ENCODE data around the gene RTKN2.

Gene RTKN2

DNA sequence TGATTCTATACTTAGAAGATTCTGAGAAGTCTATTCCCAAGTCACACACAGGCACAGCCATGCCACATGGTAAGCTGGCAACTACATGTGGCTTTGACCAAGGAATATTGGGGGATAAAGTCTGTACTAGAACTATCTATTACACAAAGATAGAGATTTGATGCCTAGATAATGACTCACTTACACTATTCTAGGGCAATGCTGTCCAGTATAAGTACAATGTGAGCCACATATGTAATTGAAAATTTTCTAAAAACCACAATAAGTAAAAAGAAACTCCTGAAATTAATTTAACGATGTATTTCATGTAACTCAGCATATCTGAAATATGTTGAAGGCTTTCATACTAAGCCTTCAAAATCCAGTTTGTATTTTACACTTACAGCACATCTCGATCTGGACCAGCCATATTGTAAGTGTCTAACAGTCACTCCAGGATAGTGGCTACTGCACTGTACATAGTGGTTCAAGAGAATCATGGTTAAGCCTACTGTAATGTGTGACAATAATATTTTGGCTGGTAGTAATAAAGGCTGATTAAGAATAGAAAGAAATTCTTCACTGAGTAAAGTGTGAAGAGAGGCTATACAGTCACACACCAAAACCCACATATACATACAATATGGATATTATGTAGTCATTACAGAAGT, 62.8 kb downstream of the RTKN2 start:
- no peak for DNase-seq

DNA sequence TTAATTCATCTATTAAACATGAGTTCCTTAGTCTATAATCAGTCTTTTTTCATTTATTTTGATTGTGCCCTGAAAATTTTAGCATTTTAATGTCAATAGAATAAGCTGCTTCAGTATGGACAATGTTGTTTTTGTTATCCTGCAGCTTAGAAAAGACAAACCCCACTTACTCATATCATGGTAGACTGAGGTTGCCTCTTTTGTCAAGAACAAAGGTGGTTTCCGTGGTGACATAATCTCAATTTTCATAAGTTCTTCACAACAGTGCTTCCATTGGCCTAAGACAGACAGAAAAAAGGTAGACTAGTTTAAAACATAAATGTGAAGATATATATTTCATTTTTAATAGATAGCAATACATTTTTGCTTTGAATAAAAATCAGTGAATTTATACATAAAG, 69.1 kb downstream of the RTKN2 start:
- no peak for DNase-seq

DNA sequence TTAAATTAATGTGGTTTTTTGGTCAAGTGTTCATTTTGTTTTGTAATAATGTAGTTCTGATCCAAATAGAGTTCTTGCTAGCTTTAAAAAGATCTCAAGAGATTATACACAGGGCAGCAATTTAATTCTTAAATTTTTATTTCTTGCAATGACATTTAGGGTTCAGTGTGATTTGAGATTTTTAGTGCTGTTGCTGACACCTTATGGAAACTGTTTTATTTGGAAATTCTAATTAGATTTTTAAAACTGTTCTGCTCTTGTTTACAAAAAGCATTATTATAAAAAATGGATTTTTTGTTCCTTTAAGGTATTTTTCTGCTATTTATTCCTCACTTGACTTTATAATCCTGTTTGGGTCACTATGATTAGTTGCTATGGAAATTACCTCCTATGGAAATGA, 72.1 kb downstream of the RTKN2 start:
- DNase-seq: no peak

DNA sequence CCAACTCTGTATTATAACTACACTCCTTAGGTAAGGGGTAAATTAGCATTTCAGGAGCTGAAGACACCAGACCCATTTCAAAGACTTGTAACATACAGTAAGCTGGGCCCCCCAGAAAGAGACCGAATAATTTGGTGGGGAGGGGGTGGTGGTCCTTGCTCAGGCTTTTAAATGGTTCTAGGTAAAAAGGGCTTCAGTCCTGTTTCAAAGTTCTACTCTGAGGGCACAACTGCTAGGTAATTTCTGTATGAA, 73.0 kb downstream of the RTKN2 start:
- DNase-seq: no peak

DNA sequence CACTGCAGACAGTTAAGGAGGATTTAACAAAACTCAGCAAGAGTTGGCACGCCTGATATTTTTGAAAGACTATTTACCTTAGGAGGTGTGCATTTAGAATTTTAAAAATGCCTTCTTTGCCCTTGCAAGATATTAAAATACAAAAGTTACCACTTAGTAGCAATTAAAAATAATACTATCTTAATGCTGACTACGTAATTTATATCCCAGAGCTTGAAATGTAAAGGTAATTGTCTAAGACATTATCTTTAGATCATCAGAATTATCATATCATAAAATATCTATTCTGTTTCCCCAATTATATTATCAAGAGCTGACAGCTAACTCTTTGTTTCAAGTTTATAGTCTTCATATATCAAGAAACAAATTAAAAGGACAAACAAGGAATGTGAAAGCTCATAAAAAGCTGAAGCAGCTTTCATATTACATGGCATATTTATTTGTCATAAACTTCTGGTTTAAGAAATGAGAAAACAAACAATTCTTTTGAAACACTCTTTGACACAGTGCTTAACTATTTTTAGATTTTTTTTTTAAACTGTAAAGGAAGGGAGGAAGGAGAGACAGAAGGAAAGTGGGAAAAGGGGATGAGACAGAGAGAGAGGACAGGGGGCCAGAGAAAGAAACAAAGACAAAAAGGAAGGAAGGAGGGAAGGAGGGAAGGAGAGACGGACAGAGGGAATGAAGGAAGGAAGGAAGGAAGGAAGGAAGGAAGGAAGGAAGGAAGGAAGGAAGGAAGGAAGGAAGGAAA, 73.5 kb downstream of the RTKN2 start:
- DNase-seq: no peak

DNA sequence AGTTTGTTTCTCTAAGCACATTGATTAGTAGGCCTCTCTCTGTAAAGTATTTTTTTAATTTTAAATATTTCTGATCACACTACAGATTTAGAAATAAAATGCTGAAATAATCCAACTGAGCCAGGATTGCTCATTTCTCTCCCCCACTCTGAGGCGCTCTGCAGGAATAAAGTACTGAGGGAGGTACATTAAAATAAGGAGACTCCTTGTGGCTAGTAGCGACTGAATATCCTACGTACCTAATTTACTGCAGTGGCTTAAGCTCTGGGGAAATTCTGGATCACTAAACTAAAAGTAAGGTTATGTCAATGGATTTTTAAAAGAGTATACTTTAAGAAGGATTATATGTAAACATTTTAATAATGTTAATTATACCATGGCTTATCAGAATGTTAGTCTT, 75.2 kb downstream of the RTKN2 start:
- no peak for DNase-seq

DNA sequence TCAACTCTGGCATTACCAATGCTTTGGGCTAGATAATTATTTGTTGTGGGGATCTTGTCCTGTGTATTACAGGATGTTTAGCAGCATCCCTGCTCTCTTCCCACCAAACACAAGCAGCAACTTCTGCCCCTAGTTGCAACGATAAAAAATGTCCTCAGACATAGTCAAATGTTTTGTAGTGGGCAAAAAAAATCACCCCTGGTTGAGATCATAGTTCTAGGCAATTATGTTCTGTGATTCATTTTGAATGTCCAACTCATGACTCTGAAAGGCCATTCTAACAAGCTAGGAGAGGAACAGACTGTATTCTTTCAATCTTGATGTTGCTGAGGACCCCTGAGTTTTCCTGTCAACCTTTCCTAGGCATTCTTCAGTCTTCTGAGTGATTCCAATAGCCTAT, 79.5 kb downstream of the RTKN2 start:
- no peak for DNase-seq

DNA sequence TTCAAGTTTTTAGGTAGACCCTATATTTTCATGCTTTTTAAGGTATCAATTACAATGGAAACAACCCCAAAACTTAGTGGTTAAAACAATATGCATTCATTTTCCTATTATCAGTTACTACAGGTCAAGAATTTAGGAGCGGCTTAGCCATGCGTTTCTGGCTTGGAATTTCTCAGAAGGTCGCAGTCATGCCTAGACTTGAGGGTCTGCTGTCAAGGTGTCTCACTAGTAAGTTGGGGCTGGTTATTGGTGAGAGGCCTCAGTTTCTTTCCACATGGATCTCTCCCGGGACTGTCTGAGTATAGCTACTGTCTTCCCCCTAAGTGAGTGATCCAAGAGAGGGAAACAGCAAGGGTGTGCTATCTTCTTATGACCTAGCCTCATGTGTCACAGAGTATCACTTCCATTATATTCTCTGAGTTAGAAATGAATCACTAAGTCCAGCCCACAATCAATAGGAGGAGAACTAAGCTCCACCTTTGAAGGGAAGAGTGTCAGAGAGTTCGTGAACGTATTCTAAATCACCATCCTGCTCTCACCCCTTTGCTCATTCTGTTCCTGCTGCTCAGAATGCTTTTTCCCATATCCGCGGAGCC, 80.5 kb downstream of the RTKN2 start:
- DNase-seq: no peak

DNA sequence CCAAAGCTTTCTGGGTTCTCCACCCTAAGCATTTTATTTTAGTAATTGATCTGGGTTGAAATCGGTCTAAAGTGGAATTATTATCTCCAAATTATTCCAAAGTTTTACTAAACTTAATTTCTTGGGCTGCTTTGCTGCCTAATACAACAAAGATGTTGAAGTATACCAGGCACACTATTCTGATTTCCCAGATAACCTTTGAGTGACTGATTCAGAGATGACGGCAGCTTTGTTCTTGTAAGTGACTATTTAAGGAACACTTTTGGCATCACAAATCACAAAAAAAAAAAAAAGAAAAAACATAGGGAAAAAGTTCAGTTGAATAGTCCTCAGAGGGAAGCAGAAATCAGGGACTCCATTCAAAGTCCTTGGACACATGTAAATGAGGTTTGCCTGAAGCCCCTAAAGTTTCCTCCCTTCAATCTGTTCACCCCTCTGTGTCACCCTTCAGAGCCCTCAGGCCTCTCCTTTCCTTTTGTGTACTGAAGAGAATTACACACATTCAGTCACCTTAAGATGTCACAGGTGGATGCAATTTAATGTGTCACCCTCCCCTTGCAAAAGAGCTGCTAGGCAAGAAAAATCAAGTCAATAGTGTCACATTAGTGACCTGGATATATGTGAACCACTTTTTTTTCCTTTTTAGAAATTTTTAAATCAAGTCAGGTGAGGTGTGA, 81.5 kb downstream of the RTKN2 start:
- DNase-seq: no peak

DNA sequence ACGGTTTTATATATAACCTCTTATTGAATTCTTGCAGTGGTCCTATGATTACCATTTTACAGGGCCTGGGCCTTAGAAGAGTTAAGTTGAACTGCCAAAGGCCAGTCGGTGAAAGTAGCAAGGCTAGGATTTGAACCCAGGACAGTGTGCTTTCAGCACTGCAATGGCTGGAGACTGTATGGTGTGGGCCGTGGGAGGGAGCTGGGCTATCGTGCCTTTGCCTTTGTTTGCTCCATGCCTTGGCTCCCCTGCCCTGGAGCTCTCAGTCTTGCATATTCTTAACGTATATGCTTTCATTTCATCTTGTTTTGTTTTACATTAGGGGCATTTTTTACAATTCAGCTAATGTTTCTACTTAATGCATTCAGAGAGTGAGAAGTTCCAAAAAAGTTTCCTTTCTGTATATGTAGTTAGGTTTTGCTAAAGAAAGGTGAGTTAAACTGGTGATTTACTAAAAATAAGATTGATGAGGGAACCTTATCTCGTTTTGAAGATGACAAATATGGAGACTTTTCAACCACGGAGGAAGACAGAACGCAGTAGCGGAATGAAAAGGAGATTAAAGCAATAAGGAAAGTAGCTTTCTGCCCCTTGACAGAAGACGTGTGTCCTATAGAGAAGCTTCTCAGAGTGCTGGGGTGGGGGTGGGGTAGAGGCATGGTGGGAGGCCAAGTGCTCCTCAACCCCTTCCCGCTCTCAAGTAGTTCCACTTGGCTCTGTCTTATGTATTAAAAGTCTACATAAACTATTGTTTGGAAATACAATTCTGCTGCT, 82.5 kb downstream of the RTKN2 start:
- DNase-seq: no peak

DNA sequence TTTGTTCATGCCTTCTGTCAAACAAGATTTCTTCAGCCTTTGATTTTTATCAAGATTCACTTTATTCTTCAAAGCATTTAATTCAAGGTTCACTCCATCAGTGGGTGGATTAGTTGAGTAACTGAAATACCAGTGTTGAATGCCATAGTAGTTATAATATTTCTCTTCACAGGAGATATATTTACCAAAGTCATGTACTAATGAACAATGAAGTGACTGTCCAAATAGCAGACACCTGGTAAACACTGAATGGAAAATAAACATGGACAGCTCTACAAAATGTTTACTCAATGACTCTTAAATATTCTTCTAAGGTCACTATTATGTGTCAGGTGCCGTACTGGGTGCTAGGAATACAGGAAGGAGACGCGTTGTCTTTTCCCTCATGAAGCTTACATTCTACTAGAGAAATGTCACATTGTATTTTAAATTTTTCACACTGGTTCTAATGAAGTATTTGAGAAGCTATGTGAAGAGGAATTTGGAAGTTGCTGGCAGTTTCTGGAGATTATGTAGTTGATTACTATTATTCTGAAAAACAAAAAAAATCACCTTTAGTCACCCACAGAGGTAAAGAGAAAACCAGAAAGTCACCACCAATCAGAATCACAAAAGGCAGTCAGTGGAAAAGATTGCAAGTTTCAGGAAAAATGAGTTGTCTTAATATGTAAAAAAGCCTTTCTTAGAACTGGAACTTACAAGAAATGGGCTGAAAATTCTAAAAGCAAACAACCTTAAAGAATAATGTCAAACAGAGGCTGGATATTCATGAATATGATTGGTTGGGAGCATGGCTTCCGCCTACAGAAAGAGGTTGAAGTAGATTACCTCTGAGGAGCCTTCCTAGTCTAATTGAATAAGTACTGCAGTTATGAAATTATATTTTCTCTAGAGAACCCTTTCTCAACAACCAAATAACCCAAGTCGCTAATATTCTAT, 84.5 kb downstream of the RTKN2 start:
- no peak for DNase-seq

DNA sequence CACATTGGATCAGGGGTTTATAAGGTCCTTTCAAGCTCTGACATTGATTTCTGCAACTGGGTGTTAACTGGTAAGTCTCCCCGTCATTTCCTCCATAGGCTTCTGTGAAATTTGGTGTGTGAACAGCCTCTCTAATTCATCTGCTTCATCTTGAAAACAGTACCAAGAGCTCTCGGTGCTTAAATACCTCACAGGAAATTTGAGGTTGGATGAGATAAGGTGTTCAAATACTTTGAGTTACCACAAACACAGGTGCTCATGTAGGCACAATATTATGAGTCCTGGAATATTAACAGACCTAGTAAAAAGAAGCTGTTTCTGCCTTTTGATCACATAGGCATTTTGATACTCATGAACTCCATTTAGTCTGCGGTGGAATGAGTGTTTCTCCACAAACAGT, 85.2 kb downstream of the RTKN2 start:
- DNase-seq: no peak

DNA sequence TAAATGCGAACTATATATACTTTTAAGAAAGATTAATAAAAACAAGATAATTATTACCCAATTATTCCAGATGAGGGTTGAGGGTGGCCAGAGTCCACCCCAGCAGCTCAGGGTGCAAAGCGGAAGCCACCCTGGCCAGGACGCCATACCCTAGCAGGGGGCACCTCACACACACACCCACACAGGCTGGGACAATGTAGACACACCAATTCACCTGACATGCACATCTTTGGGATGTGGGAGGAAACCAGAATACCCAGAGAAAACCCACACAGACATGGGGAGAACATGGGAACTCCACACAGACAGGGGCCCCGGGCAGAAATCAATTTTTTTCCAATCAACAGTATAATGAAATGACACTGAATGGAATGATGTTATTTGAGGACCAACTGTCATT, 86.0 kb downstream of the RTKN2 start:
- DNase-seq: no peak

DNA sequence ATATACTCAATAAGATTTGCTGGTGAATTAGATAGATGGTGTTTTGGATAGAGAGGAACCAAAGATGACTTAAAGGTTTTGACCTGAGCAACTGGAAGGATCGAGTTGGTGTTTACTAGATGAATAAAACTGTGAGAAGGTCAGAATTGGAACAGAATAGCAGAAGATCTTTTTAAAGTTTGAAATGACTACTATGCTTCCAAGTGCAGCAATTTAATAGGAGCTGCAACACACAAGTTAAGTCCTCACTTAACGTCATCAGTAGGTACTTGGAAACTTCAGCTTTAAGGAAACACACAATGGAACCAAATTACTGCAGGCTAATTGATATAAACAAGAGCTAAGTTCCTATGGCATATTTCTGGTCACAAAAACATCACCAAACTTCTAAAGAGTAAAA, 86.5 kb downstream of the RTKN2 start:
- no peak for DNase-seq

DNA sequence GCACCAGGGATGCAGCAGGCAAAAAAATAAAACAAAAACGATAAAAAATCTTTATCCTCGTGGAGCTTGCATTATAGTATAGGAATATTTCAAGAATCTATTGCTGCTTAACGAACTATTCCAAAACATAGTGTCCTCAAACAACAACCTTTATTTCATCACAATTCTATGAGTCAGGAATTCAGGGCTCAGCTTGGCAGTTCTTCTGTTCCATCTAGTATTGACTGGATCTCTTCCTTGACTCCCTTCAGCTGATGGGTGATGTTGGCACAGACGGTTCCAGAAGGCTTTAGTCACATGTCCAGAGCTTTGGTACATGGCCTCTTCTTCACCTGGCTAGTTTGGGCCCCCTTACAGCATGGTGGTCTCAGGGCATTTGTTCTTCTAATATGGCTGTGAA, 88.0 kb downstream of the RTKN2 start:
- DNase-seq: no peak

DNA sequence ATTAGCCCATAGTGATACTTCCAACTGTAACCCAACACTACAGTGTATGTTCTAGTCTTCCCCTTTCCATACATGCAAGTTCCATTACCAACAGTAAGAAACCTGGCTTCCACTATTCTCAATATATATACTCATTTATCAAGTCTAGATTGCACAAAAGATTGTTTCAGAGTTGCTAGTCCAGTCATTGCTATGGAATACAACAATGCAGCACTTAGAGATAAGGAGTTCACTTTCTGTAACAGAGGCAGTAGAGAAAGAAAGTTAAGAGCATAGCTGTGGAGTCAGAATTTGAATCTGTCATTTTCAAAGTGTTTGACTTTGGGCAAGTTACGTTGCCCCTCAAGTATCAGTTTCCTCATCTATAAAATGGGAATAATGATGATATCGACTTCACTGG, 90.1 kb downstream of the RTKN2 start:
- no peak for DNase-seq

DNA sequence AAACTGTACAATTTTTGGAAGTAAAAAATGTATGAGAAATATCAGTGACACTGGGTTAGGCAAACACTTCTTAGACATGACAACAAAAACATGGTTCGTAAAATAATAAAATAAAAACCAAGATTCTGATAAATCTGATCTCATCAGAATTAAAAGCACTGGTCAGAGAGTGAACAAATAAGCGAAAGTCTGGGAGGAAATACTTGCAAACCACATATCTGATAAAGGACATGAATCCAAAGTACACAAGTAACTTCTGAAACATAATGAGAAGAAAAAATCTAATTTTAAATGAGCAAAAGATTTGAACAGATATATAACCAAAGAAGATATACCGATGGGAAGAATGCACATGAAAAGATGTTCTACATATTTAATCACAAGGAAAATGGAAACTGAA, 91.5 kb downstream of the RTKN2 start:
- no peak for DNase-seq

DNA sequence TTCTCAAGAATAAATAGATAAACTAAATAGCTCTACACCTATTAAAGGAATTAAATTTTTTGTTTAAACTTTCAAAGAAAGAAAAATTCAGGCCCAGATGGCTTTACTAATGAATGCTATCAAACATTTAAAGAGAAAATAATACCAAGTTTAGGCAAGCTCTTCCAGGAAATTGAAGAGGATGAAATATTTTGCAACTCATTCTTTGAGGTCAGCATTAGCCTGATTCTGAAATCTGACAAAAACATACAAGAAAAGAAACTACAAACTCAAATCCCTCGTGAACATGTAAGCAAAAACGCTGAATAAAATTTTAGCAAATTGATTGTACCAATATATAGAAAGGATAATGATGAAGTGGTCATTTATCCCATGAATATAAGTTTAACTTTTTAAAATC, 93.4 kb downstream of the RTKN2 start:
- DNase-seq: no peak

DNA sequence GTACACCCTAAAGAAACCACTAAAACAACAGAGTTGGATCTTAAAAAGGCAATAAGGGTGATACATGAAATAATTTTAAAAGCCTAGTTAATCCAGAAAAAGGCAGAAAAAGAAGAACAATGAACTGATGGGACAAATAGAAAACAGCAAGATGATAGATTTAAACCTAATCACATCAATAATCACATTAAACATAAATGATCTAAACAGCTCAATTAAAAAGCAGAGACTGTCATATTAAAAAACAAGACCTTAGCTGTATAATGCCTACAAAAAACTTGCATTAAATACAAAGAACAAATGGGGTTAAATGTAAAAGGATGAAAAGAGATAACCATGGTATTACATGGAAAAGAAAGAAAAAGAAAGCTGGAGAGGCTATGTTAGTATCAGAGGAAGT, 96.2 kb downstream of the RTKN2 start:
- DNase-seq: no peak

DNA sequence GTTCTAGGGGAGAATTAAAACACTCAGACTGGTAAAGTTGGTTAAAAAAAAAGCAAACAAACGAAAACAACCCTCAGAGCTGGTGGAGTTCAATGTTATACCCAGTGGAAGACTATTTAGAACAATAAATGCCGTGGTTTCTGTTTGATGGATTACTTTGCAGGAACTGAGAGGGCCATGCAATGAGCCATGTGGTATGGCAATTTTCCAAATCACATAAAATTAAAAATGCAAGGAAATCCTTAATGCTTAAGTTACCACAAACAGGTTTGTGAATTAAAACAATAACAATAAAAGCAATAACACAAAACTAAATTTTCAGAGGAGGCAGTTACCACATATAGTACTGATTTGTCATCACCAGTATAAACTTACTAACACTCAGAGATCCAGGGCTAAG, 96.9 kb downstream of the RTKN2 start:
- no peak for DNase-seq

DNA sequence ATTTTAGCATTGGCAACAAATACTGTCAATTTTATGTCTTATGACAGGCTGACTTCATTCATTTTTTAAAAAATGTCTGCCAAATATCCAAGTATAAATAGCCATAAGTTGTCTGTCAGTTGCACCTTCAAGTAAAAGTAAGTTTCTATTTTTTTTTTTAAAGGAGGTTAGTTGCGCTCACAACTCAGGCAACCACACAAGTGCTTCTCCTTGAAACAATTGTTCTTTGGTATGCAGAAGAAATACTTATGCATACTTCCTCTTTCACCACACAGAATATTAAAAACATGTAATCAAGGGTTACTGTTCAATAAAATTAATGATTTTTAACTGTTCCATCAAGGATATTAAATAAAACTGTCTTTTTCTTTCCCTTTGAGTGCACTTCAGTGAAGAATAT, 97.9 kb downstream of the RTKN2 start:
- no peak for DNase-seq
